DND-41 (cell line): Measurements from ENCODE around the gene IHH.

Source experiments
- EZH2 ChIP-seq: IDR thresholded peaks from 3 replicates; pipeline ENCODE4 v1.6.1; 2012; ENCODE audit warnings: borderline replicate concordance, low read depth, mild to moderate bottlenecking, moderate library complexity, low read length, inconsistent platforms; ENCODE audit not compliant: severe bottlenecking
- TF ChIP-seq, protein P1 (sequence below): IDR thresholded peaks from 2 replicates; pipeline ENCODE4 v1.5.1; 2012; ENCODE audit warnings: borderline replicate concordance, low read length, moderate library complexity, mild to moderate bottlenecking; ENCODE audit not compliant: poor library complexity, severe bottlenecking; ENCODE audit errors: extremely low read depth

DNA sequence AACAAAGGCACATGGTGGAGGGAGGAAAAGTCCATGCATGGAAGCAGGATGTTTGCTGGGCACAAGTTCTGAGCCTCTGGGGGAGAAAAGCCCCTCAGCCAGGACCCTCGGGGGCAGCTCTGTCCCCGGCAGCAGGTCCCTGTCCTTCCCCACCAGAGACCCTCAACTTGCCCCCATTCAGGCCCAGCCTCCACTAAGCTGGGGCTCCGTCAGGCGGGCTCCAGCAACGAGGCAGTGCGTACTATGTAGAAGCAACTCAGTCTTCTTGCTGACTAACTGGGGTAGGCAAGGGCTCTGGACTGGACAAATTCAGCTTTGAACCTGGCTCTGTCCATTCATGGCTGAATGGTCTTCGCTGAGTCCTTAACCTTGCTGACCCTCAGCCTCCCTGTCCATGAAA lies 42.4 kb downstream of the IHH start:
- TF ChIP-seq, protein P1, sequence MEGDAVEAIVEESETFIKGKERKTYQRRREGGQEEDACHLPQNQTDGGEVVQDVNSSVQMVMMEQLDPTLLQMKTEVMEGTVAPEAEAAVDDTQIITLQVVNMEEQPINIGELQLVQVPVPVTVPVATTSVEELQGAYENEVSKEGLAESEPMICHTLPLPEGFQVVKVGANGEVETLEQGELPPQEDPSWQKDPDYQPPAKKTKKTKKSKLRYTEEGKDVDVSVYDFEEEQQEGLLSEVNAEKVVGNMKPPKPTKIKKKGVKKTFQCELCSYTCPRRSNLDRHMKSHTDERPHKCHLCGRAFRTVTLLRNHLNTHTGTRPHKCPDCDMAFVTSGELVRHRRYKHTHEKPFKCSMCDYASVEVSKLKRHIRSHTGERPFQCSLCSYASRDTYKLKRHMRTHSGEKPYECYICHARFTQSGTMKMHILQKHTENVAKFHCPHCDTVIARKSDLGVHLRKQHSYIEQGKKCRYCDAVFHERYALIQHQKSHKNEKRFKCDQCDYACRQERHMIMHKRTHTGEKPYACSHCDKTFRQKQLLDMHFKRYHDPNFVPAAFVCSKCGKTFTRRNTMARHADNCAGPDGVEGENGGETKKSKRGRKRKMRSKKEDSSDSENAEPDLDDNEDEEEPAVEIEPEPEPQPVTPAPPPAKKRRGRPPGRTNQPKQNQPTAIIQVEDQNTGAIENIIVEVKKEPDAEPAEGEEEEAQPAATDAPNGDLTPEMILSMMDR, result no peak
- TF ChIP-seq EZH2, result no peak
